ENCODE data around the gene TNN.

DNA sequence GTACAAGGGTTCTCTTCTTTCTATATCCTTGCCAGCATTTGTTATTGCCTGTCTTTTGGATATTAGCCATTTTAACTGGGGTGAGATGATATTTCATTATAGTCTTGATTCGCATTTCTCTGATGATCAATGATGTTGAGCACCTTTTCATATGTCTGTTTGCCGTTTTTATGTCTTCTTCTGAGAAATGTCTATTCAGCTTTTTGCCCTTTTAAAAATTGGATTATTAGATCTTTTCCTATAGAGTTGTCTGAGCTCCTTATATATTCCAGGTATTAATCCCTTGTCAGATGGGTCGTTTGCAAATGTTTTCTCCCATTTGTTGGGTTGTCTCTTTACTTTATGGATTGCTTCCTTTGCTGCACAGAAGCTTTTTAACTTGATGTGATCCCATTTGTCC is 25.0 kb upstream of the TNN start:
- TF ChIP-seq E2F8 (IDR thresholded peaks at IDR 0.05; ENCODE audit: low read depth, partially characterized antibody) (no peak), HDAC6 (IDR thresholded peaks at IDR 0.05; ENCODE audit: unreplicated experiment) (no peak), CTCF (IDR thresholded peaks at IDR 0.05 in 2 of 3, conservative IDR thresholded peaks at IDR 0.05 in 1 of 3; ENCODE audit: control insufficient read depth in 2 of 3, extremely low read depth in 1 of 3, insufficient read depth in 1 of 3, low read depth in 3 of 3, low read length in 3 of 3) (no peak), MXI1 (IDR thresholded peaks at IDR 0.05; ENCODE audit: low read depth, low read length) (no peak), ASH2L (IDR thresholded peaks at IDR 0.05; ENCODE audit: borderline replicate concordance, low read depth) (no peak), RAD21 (IDR thresholded peaks at IDR 0.05; ENCODE audit: insufficient read depth, low read depth, low read length) (no peak), KAT2A (conservative IDR thresholded peaks at IDR 0.05; ENCODE audit: control insufficient read depth, low read depth, low read length) (no peak), HDAC2 (IDR thresholded peaks at IDR 0.05) (no peak), NRF1 (conservative IDR thresholded peaks at IDR 0.05; ENCODE audit: low read depth, low read length) (no peak), POLR2AphosphoS5 (IDR thresholded peaks at IDR 0.05; ENCODE audit: low read length) (no peak), POLR2A (IDR thresholded peaks at IDR 0.05; ENCODE audit: low read depth, low read length) (no peak), NFXL1 (IDR thresholded peaks at IDR 0.05; ENCODE audit: borderline replicate concordance) (no peak), HDGF (IDR thresholded peaks at IDR 0.05) (no peak)

All from GM12878 (cell line).